Naive thymus-derived CD4-positive, alpha-beta T cell (primary cell): ENCODE data around the gene KIF5A. TPM values are rescaled to one million over a fixed set of nuclear protein-coding genes. Genes with fewer than 3 reads are reported as not detected.

Experiments used
- ATAC-seq: fragments of 150-1000 bp; cut with Tn5 transposase; 2 replicates; pipeline ENCODE4 v1.10.0; 2021; ENCODE audit warnings: mild to moderate bottlenecking, moderate library complexity
- CTCF ChIA-PET: fragments of 350-600 bp; sonication (Branson Sonifier 250); formaldehyde crosslinking; loops from one replicate; lab custom pipeline; 2021; ENCODE audit warnings: antibody characterized with exemption; lab: Charles Lee
- POLR2A ChIA-PET: fragments of 350-600 bp; sonication (Branson Sonifier 250); formaldehyde crosslinking; loops from one replicate; lab custom pipeline; 2021; ENCODE audit warnings: antibody characterized with exemption, inconsistent platforms; lab: Charles Lee
- DNase-seq, 9 donors: peaks; one replicate each; pipeline versions ENCODE4 v3.0.0 to v3.0.0-alpha.2; 2020 to 2022; ENCODE audit warnings: mixed read lengths in 1 of 9
- H3K27ac ChIP-seq: one replicate; pipeline ENCODE4 v1.7.0; 2013; ENCODE audit warnings: mild to moderate bottlenecking, low read depth, low read length, moderate library complexity
- H3K27me3 ChIP-seq, 2 donors: one replicate each; pipeline ENCODE4 v1.7.0; 2013; ENCODE audit warnings: low read length in 2 of 2, mild to moderate bottlenecking in 2 of 2, moderate library complexity in 2 of 2; ENCODE audit not compliant: control insufficient read depth in 2 of 2, insufficient read depth in 2 of 2
- H3K36me3 ChIP-seq, 3 experiments: 1 replicate in 2 of 3; 2 replicates in 1 of 3; pipeline ENCODE4 v1.7.0; 2013; ENCODE audit warnings: low read length in 3 of 3, mild to moderate bottlenecking in 3 of 3, moderate library complexity in 1 of 3; ENCODE audit not compliant: insufficient read depth in 3 of 3, control insufficient read depth in 2 of 3
- H3K4me1 ChIP-seq, 2 donors: one replicate each; pipeline ENCODE4 v1.7.0; 2013; ENCODE audit warnings: low read length in 2 of 2, mild to moderate bottlenecking in 2 of 2, moderate library complexity in 1 of 2; ENCODE audit not compliant: control insufficient read depth in 2 of 2, insufficient read depth in 2 of 2
- H3K4me3 ChIP-seq: 2 replicates; pipeline ENCODE4 v1.7.0; 2013; ENCODE audit warnings: mild to moderate bottlenecking, low read length
- H3K9me3 ChIP-seq, 3 experiments: 1 replicate in 2 of 3; 2 replicates in 1 of 3; pipeline ENCODE4 v1.7.0; 2013; ENCODE audit warnings: low read length in 3 of 3; ENCODE audit not compliant: control insufficient read depth in 2 of 3
- H3K27ac Mint-ChIP-seq, 9 donors: one replicate each; pipeline ENCODE4 v1.8.0; 2020 to 2022; ENCODE audit warnings: mixed read lengths in 9 of 9, mild to moderate bottlenecking in 8 of 9, moderate library complexity in 5 of 9, inconsistent platforms in 2 of 9
- H3K27me3 Mint-ChIP-seq, 5 donors: one replicate each; pipeline ENCODE4 v1.8.0; 2021 to 2022; ENCODE audit warnings: mixed read lengths in 5 of 5, mild to moderate bottlenecking in 1 of 5
- H3K36me3 Mint-ChIP-seq, 5 donors: one replicate each; pipeline ENCODE4 v1.8.0; 2020 to 2022; ENCODE audit warnings: mixed read lengths in 5 of 5, mild to moderate bottlenecking in 3 of 5, inconsistent platforms in 1 of 5
- H3K4me1 Mint-ChIP-seq, 7 donors: one replicate each; pipeline ENCODE4 v1.8.0; 2020 to 2022; ENCODE audit warnings: mixed read lengths in 7 of 7, mild to moderate bottlenecking in 3 of 7, inconsistent platforms in 1 of 7
- H3K4me3 Mint-ChIP-seq, 10 donors: one replicate each; pipeline ENCODE4 v1.8.0; 2020 to 2022; ENCODE audit warnings: mild to moderate bottlenecking in 10 of 10, mixed read lengths in 10 of 10, moderate library complexity in 6 of 10, inconsistent platforms in 2 of 10
- H3K9me3 Mint-ChIP-seq, 11 donors: one replicate each; pipeline ENCODE4 v1.8.0; 2020 to 2022; ENCODE audit warnings: mixed read lengths in 11 of 11, mild to moderate bottlenecking in 4 of 11, inconsistent platforms in 1 of 11, moderate library complexity in 1 of 11
- intact Hi-C, 2 donors: fragments of 100-400 bp; cut with micrococcal nuclease; formaldehyde crosslinking; loops; one replicate each; pipeline ENCODE4 v1.15.1; 2023
- polyA plus RNA-seq, 2 donors: library from polyadenylated mRNA; unstranded; fragments of 300-500 nt; fragmentation: Illumina TruSeq; gene quantifications; one replicate each; pipeline ENCODE4 v1.2.3, GENCODE V29; 2021
- total RNA-seq, 6 experiments: library from RNA in 5 of 6; stranded (reverse) in 5 of 6; gene quantifications; 1 replicate in 5 of 6; 2 replicates in 1 of 6; pipeline ENCODE4 v1.2.3 and lab custom pipeline; 2021 to 2026

Gene KIF5A
- total and polyA plus RNA-seq, 7 experiments from 2014 or later = 0.06 to 1.7 (median 1.0) TPM

GRCh38 chr12:57529831-57530230, 20.0 kb upstream of the KIF5A start:
- Mint-ChIP-seq H3K27ac (peak overlapping the region in 3 of 9 donors; percentile 27 to 41 (median 39)), H3K4me3 (no peak overlapping the region), H3K36me3 (peaks cover 6 to 35% (median 14%) of the 10 kb centered on the region in 5 donors), H3K4me1 (peaks cover 0 to 10% (median 3%) of the 10 kb centered on the region in 7 donors), H3K9me3 (no peaks in the 10 kb centered on the region), H3K27me3 (no peaks in the 10 kb centered on the region)
- no peaks in the 10 kb centered on the region for H3K27me3 ChIP-seq
- ATAC-seq (no peak), DNase-seq (no peak)
- intact Hi-C loops = loop anchor here in 1 of 2 donors (10.0 kb wide), 1 partner anchor 805 kb away; the partner anchor contains the start of gene NACA
- POLR2A ChIA-PET = interaction anchor here (0.6 to 1.3 kb wide), 2 partner anchors 12 to 56 kb away, joined by 3 to 4 read pairs; no protein-coding TSS in a partner anchor
- H3K4me1 ChIP-seq = no peaks in the 10 kb centered on the region
- peaks cover 10 to 98% (median 34%) of the 10 kb centered on the region in 3 experiments for H3K36me3 ChIP-seq
- CTCF ChIA-PET = interaction anchor here (0.7 kb wide), 1 partner anchor 53 kb away, joined by 3 read pairs; no protein-coding TSS in a partner anchor
- no peak overlapping the region for H3K27ac ChIP-seq
- no peaks in the 10 kb centered on the region for H3K9me3 ChIP-seq
- no peak overlapping the region for H3K4me3 ChIP-seq

GRCh38 chr12:57530396-57531142, 19.3 kb upstream of the KIF5A start:
- ChIA-PET CTCF (interaction anchor here (0.6 kb wide), 2 partner anchors 43 to 45 kb away, joined by 3 to 10 read pairs; no protein-coding TSS in a partner anchor), POLR2A (interaction anchor here (0.5 to 1.3 kb wide), 7 partner anchors 10 to 244 kb away, joined by 3 to 8 read pairs (median 3); no protein-coding TSS in a partner anchor)
- H3K27ac Mint-ChIP-seq = peak overlapping the region in 3 of 9 donors; percentile 21 to 41 (median 22)
- H3K4me3 Mint-ChIP-seq = no peak overlapping the region
- no peaks in the 10 kb centered on the region for H3K27me3 Mint-ChIP-seq
- Histone ChIP-seq H3K9me3 (no peaks in the 10 kb centered on the region), H3K27ac (no peak overlapping the region), H3K4me3 (no peak overlapping the region), H3K4me1 (no peaks in the 10 kb centered on the region), H3K27me3 (no peaks in the 10 kb centered on the region), H3K36me3 (peaks cover 10 to 98% (median 34%) of the 10 kb centered on the region in 3 experiments)
- intact Hi-C loops = no loop called here
- H3K36me3 Mint-ChIP-seq = peaks cover 6 to 42% (median 19%) of the 10 kb centered on the region in 5 donors
- DNase-seq (no peak), ATAC-seq (no peak)
- H3K4me1 Mint-ChIP-seq = peaks cover 0 to 4% (median 0%) of the 10 kb centered on the region in 7 donors
- H3K9me3 Mint-ChIP-seq = no peaks in the 10 kb centered on the region

GRCh38 chr12:57531836-57532235, 18.0 kb upstream of the KIF5A start:
- intact Hi-C loops = no loop called here
- ChIA-PET POLR2A (interaction anchor here (0.7 to 1.6 kb wide), 4 partner anchors 8 to 213 kb away, joined by 3 to 6 read pairs (median 4); partner anchors contain the start of genes ARHGAP9 and TSPAN31), CTCF (interaction anchor here (0.6 kb wide), 1 partner anchor 498 kb away, joined by 3 read pairs; no protein-coding TSS in a partner anchor)
- H3K27ac Mint-ChIP-seq = peak overlapping the region in 4 of 9 donors; percentile 25 to 45 (median 32)
- ATAC-seq (no peak), DNase-seq (no peak)
- Histone ChIP-seq H3K36me3 (peaks cover 10 to 85% (median 31%) of the 10 kb centered on the region in 3 experiments), H3K27ac (no peak overlapping the region), H3K4me3 (no peak overlapping the region), H3K4me1 (no peaks in the 10 kb centered on the region), H3K27me3 (no peaks in the 10 kb centered on the region), H3K9me3 (no peaks in the 10 kb centered on the region)
- H3K9me3 Mint-ChIP-seq = no peaks in the 10 kb centered on the region
- peaks cover 6 to 42% (median 19%) of the 10 kb centered on the region in 5 donors for H3K36me3 Mint-ChIP-seq
- no peak overlapping the region for H3K4me3 Mint-ChIP-seq
- H3K27me3 Mint-ChIP-seq = no peaks in the 10 kb centered on the region
- H3K4me1 Mint-ChIP-seq = peaks cover 0 to 4% (median 0%) of the 10 kb centered on the region in 7 donors

- no peaks in the 10 kb centered on the region for H3K9me3 Mint-ChIP-seq
- H3K27ac ChIP-seq = no peak overlapping the region
- no peak overlapping the region for H3K4me3 ChIP-seq
- peaks cover 0 to 2% (median 0%) of the 10 kb centered on the region in 7 donors for H3K4me1 Mint-ChIP-seq
- H3K27ac Mint-ChIP-seq = no peak overlapping the region
- H3K27me3 Mint-ChIP-seq = no peaks in the 10 kb centered on the region
- no peaks in the 10 kb centered on the region for H3K27me3 ChIP-seq
- H3K4me3 Mint-ChIP-seq = no peak overlapping the region
- POLR2A ChIA-PET = interaction anchor here (1.3 to 1.6 kb wide), 2 partner anchors 54 to 792 kb away, joined by 4 to 6 read pairs; partner anchors contain the start of gene ARHGAP9
- CTCF ChIA-PET = interaction anchor here (0.6 kb wide), 1 partner anchor 46 kb away, joined by 3 read pairs; no protein-coding TSS in a partner anchor
- H3K36me3 Mint-ChIP-seq = peaks cover 6 to 50% (median 19%) of the 10 kb centered on the region in 5 donors
- no peaks in the 10 kb centered on the region for H3K9me3 ChIP-seq
- peaks cover 10 to 75% (median 20%) of the 10 kb centered on the region in 3 experiments for H3K36me3 ChIP-seq
- ATAC-seq = no peak
- DNase-seq = no peak
- intact Hi-C loops = no loop called here
- H3K4me1 ChIP-seq = no peaks in the 10 kb centered on the region
Observed at GRCh38 chr12:57533108-57533507, 16.7 kb upstream of the KIF5A start.

- H3K27ac Mint-ChIP-seq = peak overlapping the region in 1 of 9 donors; percentile 9
- no peaks in the 10 kb centered on the region for H3K4me1 ChIP-seq
- no peaks in the 10 kb centered on the region for H3K27me3 ChIP-seq
- H3K27ac ChIP-seq = no peak overlapping the region
- ATAC-seq = no peak
- DNase-seq = no peak
- no peaks in the 10 kb centered on the region for H3K9me3 ChIP-seq
- H3K4me1 Mint-ChIP-seq = peaks cover 0 to 7% (median 3%) of the 10 kb centered on the region in 7 donors
- intact Hi-C loops = no loop called here
- peaks cover 6 to 48% (median 25%) of the 10 kb centered on the region in 5 donors for H3K36me3 Mint-ChIP-seq
- no peak overlapping the region for H3K4me3 ChIP-seq
- H3K36me3 ChIP-seq = peaks cover 10 to 76% (median 20%) of the 10 kb centered on the region in 3 experiments
- POLR2A ChIA-PET = interaction anchor here (2.5 kb wide), 1 partner anchor 10 kb away, joined by 8 read pairs; no protein-coding TSS in a partner anchor
- H3K4me3 Mint-ChIP-seq = no peak overlapping the region
- H3K9me3 Mint-ChIP-seq = no peaks in the 10 kb centered on the region
- H3K27me3 Mint-ChIP-seq = no peaks in the 10 kb centered on the region
- CTCF ChIA-PET = interaction anchor here (0.6 kb wide), 1 partner anchor 91 kb away, joined by 3 read pairs; no protein-coding TSS in a partner anchor
Observed at GRCh38 chr12:57534250-57534649, 15.6 kb upstream of the KIF5A start.

- DNase-seq = no peak
- H3K27me3 ChIP-seq = no peaks in the 10 kb centered on the region
- Mint-ChIP-seq H3K27ac (no peak overlapping the region), H3K27me3 (no peaks in the 10 kb centered on the region), H3K4me1 (peaks cover 0 to 7% (median 3%) of the 10 kb centered on the region in 7 donors), H3K9me3 (no peaks in the 10 kb centered on the region), H3K4me3 (no peak overlapping the region), H3K36me3 (peaks cover 6 to 42% (median 21%) of the 10 kb centered on the region in 5 donors)
- intact Hi-C loops = no loop called here
- ChIA-PET POLR2A (interaction anchor here (2.5 kb wide), 1 partner anchor 11 kb away, joined by 8 read pairs; no protein-coding TSS in a partner anchor), CTCF (no interaction called here)
- H3K9me3 ChIP-seq = no peaks in the 10 kb centered on the region
- H3K4me1 ChIP-seq = no peaks in the 10 kb centered on the region
- no peak for ATAC-seq
- no peak overlapping the region for H3K27ac ChIP-seq
- H3K36me3 ChIP-seq = peaks cover 10 to 70% (median 16%) of the 10 kb centered on the region in 3 experiments
- no peak overlapping the region for H3K4me3 ChIP-seq
Observed at GRCh38 chr12:57534991-57535543, 14.8 kb upstream of the KIF5A start.
